DMS153 (cell line): ENCODE results near the gene RUFY3.
A peak's percentile ranks its signal among the peaks of the same experiment; 100 is the strongest.
"Not testable (repeated sequence)": the region's sequence is repeated elsewhere in the genome, so short reads cannot be mapped to it uniquely, and the experiment has no call there.

Experiments
- DNase-seq: peaks from one replicate; lab custom pipeline; 2025; lab: John Stamatoyannopoulos, UW

Gene RUFY3

DNA sequence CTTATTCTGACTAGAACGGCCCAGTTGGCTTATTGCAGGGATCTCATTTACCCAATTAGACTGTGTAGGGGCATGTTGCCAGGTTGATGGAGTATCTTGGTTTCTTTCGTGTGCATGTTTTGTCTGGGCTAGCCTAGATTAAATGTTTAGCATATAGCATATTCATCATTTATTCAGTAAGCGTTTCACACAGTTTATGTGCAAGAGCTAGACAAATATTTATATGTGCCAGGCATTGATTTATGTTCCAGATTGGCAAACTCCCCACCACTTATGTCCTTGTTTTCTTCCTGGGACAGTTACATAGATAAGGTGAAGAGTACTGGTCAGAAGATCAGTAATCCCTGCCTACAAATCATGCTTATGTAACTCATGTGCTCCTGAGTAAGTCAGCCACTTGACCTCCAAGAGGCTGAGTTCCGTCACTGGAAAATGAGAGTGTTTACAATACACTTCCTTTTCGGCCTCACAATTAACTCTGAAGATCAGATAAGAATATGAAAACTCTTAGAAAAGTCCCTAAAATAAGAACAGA lies 57.2 kb downstream of the RUFY3 start:
- peak; percentile 57 for DNase-seq

DNA sequence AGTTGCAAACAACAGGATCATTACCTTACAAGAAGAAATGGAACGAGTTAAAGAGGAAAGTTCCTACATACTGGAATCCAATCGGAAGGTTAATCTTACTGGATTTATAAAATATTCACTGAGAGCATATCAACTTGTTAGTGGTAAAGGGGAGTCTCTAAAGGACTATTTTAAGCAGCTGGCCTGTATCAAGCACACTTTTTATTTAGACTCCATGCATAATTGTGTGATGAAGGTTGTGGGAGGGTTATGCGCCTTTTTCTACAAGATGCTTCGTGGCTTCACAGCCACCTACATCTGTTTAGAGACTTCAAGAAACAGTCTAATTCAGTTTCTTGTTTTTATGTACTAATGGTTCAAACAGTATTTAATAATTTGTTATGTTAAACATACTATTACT lies 61.3 kb downstream of the RUFY3 start:
- DNase-seq: no peak

DNA sequence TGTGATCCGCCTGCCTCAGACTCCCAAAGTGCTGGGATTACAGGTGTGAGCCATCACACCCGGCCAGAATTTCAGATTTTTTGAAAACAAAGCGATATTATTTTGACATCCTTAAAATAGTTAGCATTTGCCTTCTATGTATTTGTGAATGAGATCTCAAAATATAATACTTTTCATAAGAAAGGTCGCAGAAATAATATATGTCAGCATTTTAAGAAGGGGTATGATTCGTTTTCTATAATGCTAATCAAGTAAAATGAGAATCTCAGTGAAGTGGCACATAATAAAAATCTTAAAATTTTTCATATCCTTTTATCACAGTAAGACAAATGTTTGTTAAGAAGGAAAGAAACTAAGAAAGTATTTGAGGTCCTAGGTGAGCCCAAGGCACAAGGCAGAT lies 65.7 kb downstream of the RUFY3 start:
- DNase-seq: no peak

DNA sequence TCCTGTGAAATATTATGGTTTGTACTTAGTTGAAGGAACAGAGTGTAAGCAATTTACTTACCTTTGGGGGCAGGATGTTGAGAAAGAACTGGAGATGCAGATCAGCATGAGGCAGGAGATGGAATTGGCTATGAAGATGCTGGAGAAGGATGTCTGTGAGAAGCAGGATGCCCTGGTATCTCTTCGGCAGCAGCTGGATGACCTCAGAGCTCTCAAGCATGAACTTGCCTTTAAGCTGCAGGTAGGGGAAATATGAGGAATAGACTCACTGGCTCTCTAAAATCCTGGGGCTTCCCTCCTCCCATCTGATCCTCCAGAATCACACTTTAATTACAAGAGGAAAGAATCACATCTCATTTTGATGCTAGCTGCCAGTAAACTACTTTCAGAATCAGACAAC lies 67.0 kb downstream of the RUFY3 start:
- no peak for DNase-seq

DNA sequence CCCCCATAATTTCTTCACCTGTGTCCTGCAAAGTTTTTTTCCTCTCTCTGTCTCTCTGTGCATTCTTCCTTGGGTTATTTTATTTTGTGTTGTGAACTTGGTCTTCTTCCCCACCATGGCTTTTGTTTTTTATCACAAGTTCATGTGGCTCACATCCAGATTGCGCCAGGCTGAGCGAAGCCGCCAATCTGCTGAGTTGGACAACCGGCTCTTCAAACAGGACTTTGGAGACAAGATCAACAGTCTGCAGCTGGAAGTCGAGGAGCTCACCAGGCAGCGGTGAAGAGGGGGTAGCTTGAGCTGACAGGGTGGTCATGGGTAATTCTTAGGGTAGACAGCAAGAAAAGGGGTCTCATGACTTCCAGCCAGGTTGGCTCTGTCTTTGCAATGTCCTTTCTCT lies 71.9 kb downstream of the RUFY3 start:
- DNase-seq: no peak

DNA sequence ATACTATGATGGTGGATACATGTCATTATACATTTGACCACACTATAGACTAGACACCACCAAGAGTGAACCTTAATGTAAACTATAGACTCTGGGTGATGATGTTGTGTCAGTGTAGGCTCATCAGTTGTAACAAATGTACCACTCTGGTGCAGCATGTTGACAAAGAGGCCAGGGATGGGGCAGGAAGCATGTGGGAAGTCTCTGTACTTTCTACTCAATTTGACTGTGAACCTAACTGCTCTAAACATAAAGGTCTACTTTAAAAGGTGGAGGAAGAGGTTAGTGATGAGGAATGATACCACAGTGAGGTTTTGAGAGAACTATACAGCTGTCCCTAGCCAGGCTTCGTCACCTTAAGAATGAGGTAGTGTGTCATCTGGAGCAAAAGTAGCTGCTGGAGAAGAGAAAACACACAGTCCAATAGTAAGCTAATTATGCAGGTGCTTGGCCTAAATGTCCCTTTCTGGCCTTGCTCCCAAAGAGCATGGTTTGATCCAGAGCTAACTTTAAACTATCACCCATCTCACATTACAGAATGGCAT lies 79.6 kb downstream of the RUFY3 start:
- DNase-seq: no peak

DNA sequence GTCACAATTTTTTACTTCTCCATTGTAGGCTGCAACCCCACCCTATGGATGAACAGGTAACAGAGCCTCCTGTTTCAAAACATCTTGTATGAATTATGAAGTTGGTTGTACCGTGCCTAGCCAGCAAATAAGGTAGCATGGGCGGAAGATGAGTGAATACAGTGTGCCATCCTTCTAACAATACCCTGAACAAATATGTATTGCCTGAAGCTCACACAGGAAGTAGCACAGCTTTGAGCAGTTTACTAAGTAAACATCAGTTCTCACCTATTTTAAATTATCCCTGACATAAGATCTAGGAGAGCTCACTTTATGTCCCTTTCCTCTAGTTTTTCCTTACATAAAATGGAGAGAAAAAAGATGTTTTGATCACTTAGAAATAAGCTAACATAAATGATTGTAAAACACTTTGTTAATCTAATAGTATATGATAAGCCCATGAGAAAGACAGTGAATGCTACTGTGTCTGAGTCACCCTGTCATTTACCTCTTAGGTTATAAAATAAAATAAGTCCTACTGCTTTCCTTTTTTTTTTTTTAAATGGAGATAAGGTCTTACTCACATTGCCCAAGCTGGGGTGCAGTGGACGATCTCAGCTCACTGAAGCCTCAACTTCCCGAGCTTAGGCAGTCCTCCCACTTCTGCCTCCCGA lies 81.3 kb downstream of the RUFY3 start:
- DNase-seq: peak; percentile 64

DNA sequence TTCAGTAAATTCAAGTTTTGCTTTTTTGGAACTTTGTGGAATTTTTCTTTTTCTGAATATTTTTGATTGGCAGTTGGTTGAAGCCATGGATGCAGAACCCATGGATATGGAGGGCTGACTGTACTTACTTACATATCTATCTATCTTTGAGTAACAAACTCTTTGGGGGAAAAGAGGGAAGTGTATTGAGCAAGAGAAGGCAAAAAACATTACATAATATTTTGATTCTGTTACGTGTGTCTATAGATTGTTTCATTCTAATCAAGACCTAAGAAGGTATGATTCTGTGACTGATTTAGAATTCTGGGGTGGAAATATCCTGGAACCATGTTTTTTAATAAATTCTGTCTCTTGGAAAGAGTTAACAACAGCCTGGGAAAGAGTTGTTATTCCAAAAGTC lies 86.4 kb downstream of the RUFY3 start:
- DNase-seq: no peak

DNA sequence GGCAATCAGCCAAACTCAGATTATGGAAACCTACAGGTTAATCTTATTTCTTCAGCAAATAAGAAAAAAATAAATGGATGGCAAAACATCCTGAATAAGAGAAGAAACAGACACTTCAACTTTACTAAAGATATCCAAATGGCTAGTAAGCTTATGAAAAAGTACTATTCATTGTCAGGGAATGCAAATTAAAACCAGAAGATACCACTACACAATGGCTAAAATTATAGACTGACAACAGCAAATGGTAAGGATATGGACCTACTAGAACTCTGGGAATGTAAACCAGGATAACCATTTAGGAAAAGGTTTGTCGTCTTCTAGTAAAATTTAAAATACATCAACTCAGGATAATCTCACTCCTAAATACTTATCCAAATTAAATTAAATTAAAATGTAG lies 93.6 kb downstream of the RUFY3 start:
- DNase-seq: no peak

DNA sequence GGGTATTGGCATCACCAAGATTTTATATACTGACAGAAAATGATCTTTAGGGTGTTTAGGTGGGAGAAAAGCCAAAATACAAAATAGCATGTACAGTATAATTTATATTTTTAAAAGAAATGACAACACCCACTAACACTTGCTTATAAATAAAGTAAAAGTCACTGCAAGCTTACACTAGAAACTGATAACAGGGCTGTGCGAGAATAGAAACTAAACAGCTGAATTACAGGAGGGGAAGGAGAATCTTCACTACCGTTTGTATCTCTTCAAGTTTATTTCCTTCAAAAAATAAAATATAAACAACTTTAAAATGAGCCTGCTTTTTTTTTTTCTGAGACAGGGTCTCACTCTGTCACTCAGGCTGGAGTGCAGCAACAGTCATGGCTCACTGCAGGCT lies 95.1 kb downstream of the RUFY3 start:
- no peak for DNase-seq

DNA sequence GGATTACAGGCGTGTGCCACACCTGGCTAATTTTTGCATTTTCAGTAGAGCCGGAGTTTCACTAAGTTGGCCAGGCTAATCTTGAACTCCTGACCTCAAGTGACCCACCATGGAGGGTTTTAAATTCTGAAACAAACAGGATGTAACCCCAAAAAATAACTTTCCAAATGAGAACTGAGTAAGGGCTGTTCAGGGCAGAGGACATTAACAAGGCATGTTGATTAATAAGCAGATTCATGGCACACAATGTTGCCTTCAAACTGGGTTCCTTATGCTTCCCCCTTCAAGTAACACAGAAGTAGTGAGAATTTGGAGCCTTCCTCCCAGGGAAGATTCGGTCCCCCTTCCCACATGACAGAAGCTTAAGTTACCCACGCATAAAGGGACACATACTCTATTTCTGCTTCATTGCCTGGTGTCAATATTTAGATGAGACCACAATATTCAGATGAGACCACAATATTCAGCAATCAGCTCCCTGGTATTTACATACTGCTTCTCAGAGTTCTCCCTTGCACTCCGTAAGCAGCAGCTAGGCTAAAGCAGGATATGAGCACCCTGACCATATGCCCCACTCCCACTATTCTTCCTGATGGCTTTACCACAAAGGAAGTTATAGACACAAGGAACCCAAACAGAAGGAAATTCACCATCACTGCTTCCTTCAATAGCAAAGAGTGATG lies 96.5 kb downstream of the RUFY3 start:
- DNase-seq: no peak

DNA sequence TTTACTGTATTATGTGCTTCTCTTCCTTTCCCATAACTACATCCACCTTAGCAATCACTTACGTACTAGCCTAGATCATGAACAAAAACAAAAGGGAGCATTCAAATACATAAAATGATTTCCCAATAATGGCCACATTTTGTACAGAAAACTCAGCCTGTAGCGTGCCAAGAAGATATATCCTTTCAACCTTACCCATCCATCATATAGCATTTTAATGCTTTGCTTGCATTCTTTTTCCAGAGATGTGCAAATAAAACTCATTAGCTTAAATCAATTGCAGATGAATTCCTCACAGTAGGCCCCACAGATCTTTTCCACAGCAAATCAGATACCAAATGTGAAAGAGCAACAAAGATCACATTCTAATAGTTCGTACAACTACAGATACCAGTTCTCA lies 97.2 kb downstream of the RUFY3 start:
- no peak for DNase-seq

DNA sequence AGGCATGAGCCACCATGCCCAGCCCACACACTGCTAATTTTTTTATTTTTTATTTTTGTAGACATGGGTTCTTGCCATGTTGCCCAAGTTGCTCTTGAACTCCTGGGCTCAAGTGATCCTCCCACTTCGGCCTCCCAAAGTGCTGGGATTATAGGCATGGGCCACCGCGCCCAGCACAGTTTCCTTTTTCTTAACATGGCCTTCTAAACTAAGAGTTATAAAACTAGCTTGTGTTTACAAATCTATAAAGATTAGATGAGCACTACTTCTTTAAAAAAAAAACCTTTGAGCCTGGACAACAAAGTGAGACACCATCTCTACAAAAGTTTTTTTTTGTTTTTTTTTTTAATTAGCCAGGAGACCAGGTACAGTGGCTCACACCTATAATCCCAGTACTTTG lies 107.3 kb downstream of the RUFY3 start:
- DNase-seq: no peak

DNA sequence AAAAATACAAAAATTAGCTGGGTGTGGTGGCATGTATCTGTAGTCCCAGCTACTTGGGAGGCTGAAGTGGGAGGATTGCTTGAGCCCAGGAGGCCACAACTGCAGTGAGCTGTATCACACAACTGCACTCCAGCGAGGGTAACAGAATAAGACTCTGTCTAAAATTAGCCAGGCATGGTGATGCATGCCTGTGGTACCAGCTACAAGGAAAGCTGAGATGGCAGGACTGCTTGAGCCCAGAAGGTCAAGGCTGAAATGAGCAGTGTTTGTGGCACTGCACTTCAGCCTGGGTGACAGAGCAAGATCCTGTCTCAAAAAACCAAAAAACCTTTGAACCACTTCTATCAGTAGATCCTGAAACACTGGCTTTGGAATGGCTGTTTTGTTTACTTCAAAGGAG lies 107.7 kb downstream of the RUFY3 start:
- DNase-seq: no peak

DNA sequence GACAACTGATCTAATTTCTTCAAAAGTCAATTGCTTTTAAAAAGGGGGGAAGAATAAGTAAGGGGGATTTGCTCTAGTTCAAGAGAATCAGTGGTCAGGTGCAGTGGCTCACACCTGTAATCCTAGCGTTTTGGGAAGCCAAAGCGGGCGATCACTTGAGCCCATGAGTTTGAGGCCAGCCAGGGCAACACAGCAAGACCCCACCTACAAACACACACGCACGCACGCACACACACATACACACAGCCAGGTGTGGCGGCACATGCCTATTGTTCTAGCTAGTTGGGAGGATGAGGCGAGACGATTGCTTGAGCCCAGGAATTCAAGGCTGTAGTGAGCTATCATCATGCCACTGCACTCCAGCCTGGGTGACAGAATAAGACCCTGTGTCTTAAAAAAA lies 108.3 kb downstream of the RUFY3 start:
- no peak for DNase-seq

DNA sequence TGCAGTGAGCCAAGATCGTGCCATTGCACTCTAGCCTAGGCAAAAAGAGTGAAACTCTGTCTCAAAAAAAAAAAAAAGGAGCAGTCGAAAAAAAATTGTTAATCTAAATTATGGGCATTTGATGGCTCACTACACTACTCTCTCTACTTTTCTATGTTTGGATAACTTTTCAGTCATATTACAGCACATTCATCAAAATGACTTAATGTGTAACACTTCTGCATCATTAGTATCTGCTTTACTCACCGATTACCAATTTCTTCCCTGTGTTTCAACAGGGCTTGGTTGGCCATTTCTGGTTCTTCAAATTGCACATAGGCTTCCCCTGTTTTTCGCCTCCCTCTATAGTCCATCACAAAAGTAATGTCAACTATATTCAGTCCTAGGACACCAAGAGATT lies 109.5 kb downstream of the RUFY3 start:
- DNase-seq: no peak

DNA sequence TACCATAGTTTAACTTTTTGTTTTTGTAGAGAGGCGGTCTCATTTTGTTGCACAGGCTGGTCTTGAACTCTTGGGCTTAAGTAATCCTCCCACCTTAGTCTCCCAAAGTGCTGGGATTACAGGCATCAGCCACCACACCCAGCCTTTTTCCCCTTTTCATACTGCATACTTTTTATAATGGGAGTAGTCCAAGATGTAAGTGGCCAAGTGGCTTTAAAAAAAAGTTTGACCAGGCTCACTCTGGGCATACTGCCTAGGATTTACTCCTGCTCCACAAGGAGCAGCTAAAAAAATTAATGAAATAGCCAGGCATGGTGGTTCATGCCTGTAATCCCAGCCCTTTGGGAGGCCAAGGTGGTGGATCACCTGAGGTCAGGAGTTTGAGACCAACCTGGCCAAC lies 111.9 kb downstream of the RUFY3 start:
- no peak for DNase-seq

DNA sequence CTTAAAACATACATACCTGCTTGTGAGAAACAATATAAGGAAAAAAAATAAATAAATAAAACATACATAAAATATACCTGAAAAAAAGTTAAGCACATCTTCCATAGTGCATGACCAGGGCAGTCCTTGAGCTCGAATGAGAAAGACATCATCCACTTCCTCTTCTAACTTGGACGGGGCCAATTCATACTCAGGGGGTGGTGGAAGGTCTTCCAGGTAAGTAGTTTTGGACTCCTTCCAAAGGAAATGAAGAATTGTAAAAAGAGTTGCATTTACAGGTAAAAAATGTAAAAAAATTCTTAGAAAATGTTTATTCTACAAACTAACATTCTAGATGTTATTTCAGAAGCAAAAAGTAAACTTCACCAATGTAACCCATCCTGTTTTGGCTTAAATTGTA lies 114.3 kb downstream of the RUFY3 start:
- no peak for DNase-seq

DNA sequence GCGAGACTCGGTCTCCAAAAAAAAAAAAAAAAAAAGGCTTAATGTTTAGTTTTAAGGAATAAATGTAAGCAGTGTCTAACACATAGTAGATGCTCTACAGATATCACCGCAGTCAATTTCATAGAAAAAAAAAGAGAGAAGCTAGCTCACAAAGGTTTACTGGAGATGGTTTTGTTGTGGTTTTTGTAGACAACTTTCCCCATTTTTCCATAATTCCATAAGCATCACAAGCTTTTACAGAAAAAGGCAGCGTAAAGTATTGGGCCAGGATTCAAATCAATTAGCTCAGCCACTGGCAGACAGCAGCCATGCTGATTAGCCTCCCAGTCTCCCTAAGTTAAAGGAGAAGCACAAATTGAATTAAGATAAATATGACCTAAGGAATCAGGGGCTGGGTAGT lies 116.4 kb downstream of the RUFY3 start:
- DNase-seq: no peak

DNA sequence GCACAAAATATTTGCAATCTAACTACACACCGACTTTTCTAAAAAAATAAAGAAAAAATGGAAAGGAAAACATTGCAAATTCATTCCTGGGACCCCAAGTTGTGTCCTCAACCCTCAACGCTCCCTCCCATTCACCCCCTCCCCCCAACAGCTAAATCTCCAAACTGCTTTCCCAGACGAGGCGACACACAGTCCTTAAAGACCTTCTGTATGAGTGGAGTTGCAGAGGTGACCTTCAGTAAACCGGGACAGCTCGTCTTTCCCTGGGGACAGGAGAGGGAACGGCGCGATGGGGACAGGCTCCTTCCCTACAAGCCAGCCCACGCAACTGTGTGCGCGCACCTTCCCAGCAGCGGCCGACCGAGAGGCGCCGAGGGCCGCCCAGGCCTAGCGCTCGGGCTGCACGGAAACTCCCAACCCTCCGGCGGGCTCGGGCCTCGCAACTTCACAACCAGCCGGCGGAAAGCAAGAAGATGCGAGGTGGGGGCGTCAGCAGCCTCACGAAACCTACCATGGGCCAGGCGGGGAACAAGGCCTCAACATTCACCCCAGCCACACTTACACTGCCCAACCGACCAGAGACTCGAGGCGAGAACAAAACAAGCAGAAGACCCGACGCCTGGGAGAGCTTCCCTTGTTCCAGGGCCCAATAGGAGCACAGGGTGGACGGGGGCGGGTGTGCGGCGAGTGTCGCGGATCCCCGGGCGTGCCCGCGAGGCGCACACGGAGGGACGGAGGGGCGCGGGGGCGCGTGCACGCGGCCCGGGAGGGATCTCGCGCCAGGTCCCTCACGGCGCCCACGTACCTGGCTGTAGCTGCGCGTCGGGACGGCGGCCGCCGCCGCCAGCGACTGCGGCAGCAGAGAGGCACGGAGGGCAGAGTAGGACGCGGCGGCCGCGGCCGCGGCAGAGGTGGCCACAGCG lies 117.2 kb downstream of the RUFY3 start:
- peak; percentile 27 for DNase-seq

DNA sequence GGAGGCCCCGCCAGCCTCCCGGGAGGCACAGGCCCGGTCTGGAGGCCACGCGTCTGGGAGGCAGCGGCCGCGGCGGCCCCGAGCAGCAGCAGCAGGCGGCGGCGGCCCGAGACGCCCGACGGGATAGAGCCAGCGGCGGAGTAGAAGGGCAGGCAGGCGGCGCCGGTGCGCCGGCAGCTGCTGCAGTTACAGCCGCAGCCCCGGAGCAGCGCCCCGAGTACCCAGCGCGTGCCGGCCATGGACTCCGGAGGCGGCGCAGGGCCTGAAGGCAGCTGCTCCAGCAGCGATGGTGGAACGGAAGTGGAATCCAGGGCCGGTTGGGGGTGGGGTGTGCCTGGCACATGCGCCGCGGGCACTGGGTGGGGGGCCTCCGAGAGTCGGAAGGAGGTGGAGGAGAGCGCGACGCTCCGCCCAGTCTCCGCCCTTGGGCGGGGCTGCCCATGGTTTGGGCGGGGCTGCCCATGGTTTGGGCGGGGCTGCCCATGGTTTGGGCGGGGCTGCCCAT lies 117.9 kb downstream of the RUFY3 start, which contains the start of gene GRSF1:
TSS of gene GRSF1 (minus strand) at position 302 of the 505 bp plus-strand sequence. CDS start at position 239, 63 bp downstream.
- DNase-seq: peak; percentile 69

DNA sequence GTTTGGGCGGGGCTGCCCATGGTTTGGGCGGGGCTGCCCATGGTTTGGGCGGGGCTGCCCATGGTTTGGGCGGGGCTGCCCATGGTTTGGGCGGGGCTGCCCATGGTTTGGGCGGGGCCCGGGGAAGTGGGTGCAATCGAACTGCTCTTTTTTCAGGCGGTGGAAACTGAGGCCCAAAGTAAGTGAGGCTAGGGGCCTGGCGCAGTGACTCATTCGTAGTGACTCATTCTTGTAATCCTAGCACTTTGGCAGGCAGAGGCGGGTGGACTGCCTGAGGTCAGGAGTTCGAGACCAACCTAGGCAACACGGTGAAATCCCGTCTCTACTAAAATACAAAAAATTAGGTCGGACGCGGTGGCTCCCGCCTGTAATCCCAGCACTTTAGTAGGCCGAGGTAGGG lies 118.4 kb downstream of the RUFY3 start:
- not testable (repeated sequence) for DNase-seq
